GM20431 (cell line): ENCODE data around the gene LAMA2.

Experiments
- in situ Hi-C: fragments of 300-500 bp; cut with MseI, MboI; formaldehyde crosslinking; loops from one replicate; pipeline ENCODE4 v1.15.0; 2020; ENCODE audit warnings: low sequenced_read_pairs; ENCODE audit not compliant: unreplicated experiment

The LAMA2 gene

DNA sequence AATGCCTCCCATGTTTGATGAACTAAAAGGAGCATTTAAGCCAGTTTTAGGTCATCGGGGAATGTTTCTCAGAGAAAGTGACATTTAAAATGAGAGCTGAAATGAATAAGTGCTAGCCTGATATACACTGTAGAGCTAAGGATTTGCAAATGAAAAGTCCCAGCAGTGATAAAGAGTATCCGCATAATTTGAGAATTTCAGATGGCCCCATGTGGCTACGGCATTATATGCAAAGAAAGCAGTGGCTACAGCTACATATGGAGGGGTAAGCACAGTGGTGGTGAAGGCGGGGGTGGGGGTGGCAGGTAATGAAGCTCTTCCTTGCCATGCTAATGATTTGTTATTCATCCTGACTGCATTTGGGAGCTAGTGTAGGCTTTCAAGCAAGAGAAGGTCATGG, 455.7 kb downstream of the LAMA2 start:
- in situ Hi-C loops = no loop called here

- in situ Hi-C loops = no loop called here
Measured at GRCh38 chr6:129340983-129341382, 458.0 kb downstream of the LAMA2 start.

DNA sequence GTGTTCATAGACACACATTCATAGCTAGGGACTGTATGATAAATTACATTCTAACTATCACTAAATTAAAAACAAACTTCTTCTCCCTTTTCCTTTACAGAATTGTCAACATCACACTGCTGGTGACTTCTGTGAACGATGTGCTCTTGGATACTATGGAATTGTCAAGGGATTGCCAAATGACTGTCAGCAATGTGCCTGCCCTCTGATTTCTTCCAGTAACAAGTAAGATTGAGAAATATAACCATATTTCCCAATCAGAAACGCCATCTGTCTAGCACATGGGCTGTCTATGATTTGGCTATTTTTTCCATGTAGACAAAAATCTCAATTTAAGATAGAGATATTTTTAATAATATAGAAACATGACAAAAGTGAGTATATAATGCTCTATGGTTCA, 459.3 kb downstream of the LAMA2 start:
- in situ Hi-C loops = no loop called here

- in situ Hi-C loops = no loop called here
Measured at GRCh38 chr6:129342796-129343195, 459.9 kb downstream of the LAMA2 start.

DNA sequence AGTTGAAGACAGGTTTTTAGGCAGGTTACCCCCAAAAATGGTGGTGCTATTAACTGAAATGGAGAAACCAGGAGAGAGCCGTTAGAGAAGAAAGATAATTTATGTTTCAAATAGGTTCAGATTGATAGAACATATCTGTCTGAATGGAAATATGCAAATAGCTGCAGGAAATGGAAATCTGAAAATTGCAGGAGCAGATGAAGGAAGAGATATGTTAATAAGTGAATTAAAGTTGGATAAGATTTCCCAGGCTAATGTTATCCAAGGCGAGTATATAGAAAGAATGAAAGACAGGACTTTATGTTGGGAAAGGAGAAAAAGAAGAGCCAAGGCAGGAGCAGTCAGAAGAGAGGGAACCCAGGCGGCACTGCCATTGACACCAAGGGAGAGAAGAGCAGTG, 461.4 kb downstream of the LAMA2 start:
- in situ Hi-C loops = no loop called here

DNA sequence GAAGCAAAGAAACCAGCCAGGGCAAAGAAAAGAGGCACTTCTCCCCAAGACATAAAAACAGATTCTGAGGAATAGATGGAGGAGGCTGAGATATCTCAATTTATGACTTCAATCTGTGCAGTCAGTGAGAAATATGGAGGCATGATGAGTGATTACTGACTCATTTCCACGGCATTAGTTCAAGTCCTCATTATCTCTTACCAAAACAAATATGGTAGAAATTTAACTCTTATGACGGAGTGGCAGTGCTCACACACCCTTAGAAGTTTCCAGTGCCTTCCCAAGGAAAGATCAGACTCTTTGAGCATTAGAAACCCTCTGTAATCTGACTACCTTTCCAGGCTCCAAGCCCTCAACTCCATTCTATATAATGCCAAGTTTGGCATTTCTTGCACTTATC, 463.0 kb downstream of the LAMA2 start:
- in situ Hi-C loops = no loop called here

DNA sequence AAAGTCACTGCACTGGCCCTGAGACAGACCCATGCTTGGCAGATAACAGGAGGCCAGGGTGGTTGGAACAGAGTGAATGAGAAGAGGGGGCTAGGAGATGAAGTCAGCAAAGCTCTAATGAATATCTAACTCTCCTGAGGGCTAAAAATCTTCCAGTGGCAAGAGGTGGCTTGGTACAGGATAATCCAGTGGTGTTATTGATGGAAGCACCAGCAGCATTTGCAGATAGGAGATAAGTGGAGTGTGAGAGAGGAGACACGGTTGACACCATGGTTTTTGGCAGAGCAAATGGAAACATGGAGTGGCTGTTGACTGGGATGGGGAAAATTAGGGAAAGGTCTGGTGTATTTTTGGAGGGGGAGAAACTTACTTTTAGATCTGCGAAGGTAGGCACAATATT, 464.0 kb downstream of the LAMA2 start:
- in situ Hi-C loops = no loop called here

DNA sequence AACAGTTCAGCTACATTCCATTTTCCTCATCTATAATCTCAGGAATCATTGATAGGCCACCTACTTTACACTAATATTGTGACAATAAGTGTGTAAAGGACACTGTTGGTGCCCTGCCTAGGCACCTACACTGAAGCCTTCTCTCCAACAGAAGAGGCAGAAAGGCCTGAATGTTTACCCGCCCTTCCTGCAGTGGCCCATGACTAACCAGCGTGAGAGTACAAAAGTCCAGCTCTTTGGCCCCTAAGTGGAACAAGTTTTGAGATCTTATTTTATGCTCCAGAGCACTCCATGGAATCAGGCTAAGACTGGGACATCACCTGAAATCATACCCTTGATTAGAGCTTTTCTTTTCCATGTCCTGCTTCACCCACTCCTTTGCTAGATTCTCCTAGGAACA, 467.3 kb downstream of the LAMA2 start:
- in situ Hi-C loops = no loop called here

DNA sequence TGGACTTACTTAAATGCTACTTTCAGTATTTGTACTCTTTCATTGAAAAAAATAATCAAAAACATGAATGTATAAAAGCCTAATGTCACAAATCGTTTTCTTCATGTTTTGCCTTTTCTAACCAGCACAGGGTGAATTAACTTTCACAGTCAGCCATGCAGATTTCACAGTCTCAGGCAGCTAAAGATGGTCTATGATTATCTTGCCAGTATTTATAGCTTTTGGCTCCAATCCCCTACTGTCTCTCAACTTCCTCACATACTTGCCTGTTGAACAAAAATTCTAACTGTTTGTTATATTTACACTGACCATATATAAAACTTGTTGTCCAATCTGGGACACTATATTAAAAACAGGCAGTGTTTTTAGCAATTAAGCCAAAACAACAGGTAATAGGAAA, 468.9 kb downstream of the LAMA2 start:
- in situ Hi-C loops = no loop called here

DNA sequence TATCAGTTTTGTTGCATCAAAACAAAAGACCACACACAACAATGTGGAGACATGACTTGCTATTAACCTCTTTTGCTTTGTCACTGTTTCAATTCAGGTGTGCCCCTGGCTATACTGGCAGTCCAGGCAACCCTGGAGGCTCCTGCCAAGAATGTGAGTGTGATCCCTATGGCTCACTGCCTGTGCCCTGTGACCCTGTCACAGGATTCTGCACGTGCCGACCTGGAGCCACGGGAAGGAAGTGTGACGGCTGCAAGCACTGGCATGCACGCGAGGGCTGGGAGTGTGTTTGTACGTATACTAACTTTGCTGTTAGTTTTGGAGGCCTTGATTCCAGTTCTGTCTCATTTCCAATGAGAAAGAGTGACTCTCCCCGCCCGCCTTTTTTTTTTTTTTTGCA, 470.1 kb downstream of the LAMA2 start:
- in situ Hi-C loops = no loop called here

DNA sequence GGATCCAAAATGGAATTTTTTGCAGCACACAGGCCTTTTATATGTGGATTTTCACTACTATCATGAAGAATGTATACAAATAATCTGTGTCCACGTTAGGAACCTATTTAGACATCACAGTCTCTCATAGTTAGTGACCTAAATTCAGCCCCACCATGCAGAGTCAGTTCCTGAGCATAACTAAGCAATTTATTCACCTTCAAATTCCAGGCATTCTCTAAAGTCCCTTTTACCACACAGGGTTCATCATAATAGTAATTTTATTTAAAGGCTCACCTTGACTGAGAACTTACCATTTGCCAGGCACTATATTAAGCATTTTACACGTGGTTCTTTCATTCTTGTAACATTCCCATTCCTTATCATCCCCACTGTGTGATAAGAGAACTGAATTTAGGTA, 473.2 kb downstream of the LAMA2 start:
- in situ Hi-C loops = no loop called here

DNA sequence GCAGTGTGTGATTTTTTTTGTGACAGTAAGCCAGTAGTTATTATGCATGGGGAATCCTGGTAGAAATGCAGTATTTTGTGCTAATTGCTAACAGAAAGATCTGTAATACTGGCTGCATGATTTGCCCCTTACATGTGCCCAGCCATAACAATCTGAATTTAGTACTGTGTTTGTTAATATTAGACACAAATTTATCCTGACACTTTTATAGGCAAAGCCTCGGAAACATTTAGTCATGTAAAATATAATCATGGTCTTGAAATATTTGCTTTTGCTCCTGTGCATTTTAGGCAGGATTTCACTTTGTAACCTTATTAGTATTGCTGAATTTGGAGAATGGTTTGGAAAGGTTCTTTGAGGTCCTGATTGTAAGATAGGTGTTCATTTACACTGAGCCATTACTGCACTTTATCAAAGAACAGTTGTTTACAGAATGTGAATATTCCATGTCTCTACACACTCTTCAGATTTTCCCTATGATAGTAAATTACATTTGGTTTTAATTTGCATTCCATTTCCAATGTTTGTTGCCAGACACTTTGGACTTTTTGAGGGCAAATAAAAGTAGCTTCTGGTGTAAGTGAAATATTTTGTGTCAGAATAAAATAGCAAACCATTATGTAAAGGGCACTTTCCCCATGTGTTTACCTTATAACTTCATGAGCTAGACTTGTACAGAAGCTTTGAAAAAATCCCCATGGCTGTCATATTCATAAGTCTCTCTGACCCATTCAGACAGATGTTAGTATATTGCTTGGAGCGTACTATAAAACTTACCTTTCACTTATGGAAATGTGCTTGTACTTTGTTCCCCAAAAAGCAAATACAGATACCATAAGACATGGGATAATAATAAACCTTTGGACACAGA, 477.1 kb downstream of the LAMA2 start:
- in situ Hi-C loops = no loop called here

DNA sequence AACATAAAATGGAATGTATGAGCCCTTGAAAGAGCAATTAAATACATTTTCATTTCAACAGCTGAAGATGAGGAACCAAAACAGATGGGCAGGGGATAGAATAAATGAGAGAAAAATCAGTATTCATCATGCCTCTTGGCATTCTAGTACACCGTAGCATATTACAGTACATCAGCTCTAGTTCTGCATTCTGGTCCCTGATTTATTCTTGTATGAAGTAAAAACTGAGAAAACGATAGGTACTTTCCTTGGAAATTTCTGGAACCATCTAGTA, 477.7 kb downstream of the LAMA2 start:
- in situ Hi-C loops = no loop called here

DNA sequence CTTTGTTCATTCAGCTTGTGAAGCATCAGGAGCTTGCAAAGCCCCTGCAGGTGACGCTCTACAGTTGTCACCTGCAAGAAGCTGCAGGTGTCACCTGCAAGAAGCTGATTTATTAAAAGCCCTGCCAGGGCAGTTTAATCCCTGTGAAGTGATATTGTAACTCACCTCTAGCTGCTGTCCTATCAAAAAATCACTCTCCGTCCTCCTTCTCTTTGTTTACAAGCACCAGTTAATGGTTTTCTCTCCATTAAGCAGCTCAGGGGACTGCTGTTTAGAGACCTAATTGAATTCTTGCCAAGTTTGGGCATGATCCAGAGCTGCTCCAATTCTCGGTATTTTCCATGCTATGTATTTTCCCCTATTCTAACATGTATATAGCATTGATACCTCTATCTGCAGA, 481.1 kb downstream of the LAMA2 start:
- in situ Hi-C loops = no loop called here

- in situ Hi-C loops = no loop called here
Measured at GRCh38 chr6:129364767-129365166, 481.8 kb downstream of the LAMA2 start.

GRCh38 chr6:129368076-129368475, 485.1 kb downstream of the LAMA2 start:
- in situ Hi-C loops = no loop called here

- in situ Hi-C loops = no loop called here
Measured at GRCh38 chr6:129368970-129369369, 486.0 kb downstream of the LAMA2 start.

DNA sequence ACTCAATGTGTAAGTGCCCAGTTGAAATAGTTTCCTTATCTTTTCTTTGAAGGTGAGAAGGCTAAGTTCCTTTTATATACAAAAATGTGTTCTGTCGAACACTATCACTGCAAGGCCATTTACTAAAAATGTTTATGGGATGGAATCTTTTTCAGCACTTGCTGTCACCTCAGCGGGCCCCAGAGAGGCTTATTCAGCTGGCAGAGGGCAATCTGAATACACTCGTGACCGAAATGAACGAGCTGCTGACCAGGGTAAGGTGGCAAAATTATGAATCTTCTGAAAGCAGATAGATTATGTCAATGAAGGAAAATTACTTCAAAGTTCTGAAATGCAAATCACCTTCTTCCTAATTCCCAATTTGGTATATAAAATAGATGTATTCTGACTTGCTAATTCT, 486.8 kb downstream of the LAMA2 start:
- in situ Hi-C loops = no loop called here

DNA sequence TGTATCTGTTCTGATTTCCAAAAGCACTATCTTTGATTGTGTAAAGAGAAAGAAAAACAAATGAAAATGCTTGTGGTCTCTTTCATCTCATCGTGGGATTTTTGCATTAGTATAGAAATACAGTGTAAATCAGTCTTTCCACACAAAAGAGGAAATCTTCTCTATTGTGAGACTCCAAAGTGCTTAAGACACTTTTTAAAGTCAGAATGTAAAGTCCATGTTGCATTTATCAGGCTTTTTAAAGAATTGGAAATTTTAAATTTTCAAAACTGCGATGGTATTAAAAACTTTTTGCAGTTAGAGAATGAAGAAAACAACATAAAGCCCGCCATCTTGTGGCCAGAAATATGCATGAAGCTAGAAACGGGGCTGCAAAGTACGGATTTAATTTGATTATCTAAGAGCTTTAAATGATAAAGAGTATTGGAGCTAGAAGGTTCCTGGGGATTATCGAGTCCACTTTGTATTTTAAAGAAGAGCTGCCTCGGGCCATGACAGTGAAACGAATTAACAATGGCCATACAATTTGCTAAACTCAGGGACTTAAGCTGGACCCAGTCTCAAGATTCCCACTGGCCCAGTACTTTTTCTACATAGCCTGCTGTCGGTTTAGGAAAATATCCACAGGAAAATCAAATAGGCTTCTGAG, 487.5 kb downstream of the LAMA2 start:
- in situ Hi-C loops = no loop called here

GRCh38 chr6:129381885-129382284, 498.9 kb downstream of the LAMA2 start:
- in situ Hi-C loops = no loop called here

DNA sequence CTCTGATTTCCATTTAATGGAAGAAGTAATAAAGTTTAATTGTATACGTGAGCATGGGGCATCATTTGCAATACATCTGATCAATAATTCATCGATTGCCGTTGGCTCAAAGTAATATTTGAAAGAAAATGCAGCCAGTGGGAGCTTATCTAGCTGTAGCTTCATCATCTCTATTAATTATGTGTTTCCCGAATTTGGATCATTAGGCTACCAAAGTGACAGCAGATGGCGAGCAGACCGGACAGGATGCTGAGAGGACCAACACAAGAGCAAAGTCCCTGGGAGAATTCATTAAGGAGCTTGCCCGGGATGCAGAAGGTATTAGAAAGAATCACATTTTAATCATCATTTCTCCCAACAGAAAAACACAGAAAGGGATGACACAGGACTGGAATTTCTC, 500.0 kb downstream of the LAMA2 start:
- in situ Hi-C loops = no loop called here

DNA sequence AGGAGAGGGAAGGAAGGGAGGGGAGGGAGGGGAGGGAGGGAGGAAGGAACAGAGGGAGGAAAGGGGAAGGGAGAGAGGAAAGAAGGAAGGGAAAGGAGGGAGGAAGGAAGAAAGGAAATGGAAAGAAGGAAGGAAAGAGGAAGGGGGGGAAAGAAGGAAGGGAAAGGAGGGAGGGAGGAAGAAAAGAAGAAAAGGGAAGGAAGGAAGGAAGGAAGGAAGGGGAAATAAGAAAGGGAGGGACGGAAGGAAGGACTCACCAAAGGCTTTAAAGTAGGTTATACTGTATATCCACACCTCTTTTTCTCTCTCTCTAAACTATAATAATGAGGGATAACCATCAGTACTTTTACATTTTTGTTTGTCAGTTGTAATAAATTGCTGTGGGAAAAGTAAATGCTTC, 502.2 kb downstream of the LAMA2 start:
- in situ Hi-C loops = no loop called here
